WTC11 (cell line): ENCODE measurements around the gene SLA2. TPM values are rescaled to one million over a fixed set of nuclear protein-coding genes. Genes with fewer than 3 reads are reported as not detected.
"Not testable (repeated sequence)": the region's sequence is repeated elsewhere in the genome, so short reads cannot be mapped to it uniquely, and the experiment has no call there.

Source experiments
- ATAC-seq: fragments of 200-7000 bp; cut with Tn5 transposase; 2 replicates; pipeline ENCODE4 v1.10.0; 2021; ENCODE audit warnings: mild to moderate bottlenecking, moderate library complexity
- CTCF ChIA-PET: fragments of 300-600 bp; sonication (Branson Sonifier 250); formaldehyde crosslinking; loops from one replicate; lab custom pipeline; 2021; ENCODE audit warnings: antibody characterized with exemption; lab: Charles Lee
- POLR2A ChIA-PET: fragments of 350-600 bp; sonication (Branson Sonifier 250); formaldehyde crosslinking; loops from one replicate; lab custom pipeline; 2021; ENCODE audit warnings: antibody characterized with exemption; lab: Charles Lee
- DNase-seq: peaks from one replicate; pipeline ENCODE4 v3.0.0; 2021; ENCODE audit warnings: low spot score
- H3K27ac Mint-ChIP-seq: 2 replicates; pipeline ENCODE4 v1.8.0; 2021; ENCODE audit warnings: mixed read lengths
- H3K27me3 Mint-ChIP-seq: 2 replicates; pipeline ENCODE4 v1.8.0; 2021; ENCODE audit warnings: low read depth, mild to moderate bottlenecking, moderate library complexity, mixed read lengths
- H3K36me3 Mint-ChIP-seq: 2 replicates; pipeline ENCODE4 v1.8.0; 2021; ENCODE audit warnings: mixed read lengths
- H3K4me1 Mint-ChIP-seq: 2 replicates; pipeline ENCODE4 v1.8.0; 2022; ENCODE audit warnings: mixed read lengths
- H3K4me3 Mint-ChIP-seq: 2 replicates; pipeline ENCODE4 v1.8.0; 2021; ENCODE audit warnings: mild to moderate bottlenecking, moderate library complexity, mixed read lengths
- H3K9me3 Mint-ChIP-seq: 2 replicates; pipeline ENCODE4 v1.8.0; 2021; ENCODE audit warnings: mixed read lengths
- CREM ChIP-seq: sonication (generic); formaldehyde crosslinking; IDR thresholded peaks from 2 replicates; pipeline ENCODE4 v1.8.1; 2022; ENCODE audit warnings: mild to moderate bottlenecking, missing genetic modification reagents, moderate library complexity
- EMX1 ChIP-seq: fragments of 250-450 bp; sonication (Bioruptor Pico); IDR thresholded peaks from 2 replicates; pipeline ENCODE4 v1.8.0; 2021; ENCODE audit warnings: mild to moderate bottlenecking
- GABPB1 ChIP-seq: sonication (generic); formaldehyde crosslinking; IDR thresholded peaks from 2 replicates; pipeline ENCODE4 v1.8.1; 2023; ENCODE audit warnings: mild to moderate bottlenecking, missing genetic modification reagents
- JAZF1 ChIP-seq: fragments of 250-450 bp; sonication (Bioruptor Pico); IDR thresholded peaks from 2 replicates; pipeline ENCODE4 v1.9.0; 2021; ENCODE audit warnings: moderate library complexity, mild to moderate bottlenecking, inconsistent platforms
- KAT7 ChIP-seq: sonication (generic); formaldehyde crosslinking; IDR thresholded peaks from 2 replicates; pipeline ENCODE4 v1.8.1; 2023; ENCODE audit warnings: missing genetic modification reagents, mild to moderate bottlenecking, borderline replicate concordance
- MXD4 ChIP-seq: fragments of 250-450 bp; sonication (Bioruptor Pico); IDR thresholded peaks from 2 replicates; pipeline ENCODE4 v1.8.0; 2021; ENCODE audit warnings: mild to moderate bottlenecking, moderate library complexity, borderline replicate concordance
- NFYB ChIP-seq: sonication (generic); formaldehyde crosslinking; conservative IDR thresholded peaks from 2 replicates; pipeline ENCODE4 v1.8.0; 2022; ENCODE audit warnings: low read depth, missing genetic modification reagents
- SP1 ChIP-seq: sonication (generic); formaldehyde crosslinking; conservative IDR thresholded peaks from 2 replicates; pipeline ENCODE4 v1.8.1; 2022; ENCODE audit warnings: missing genetic modification reagents
- TCF7 ChIP-seq: sonication (generic); formaldehyde crosslinking; IDR thresholded peaks from 2 replicates; pipeline ENCODE4 v1.8.0; 2022; ENCODE audit warnings: mild to moderate bottlenecking, low read depth, missing genetic modification reagents, moderate library complexity
- ZNF232 ChIP-seq: sonication (generic); formaldehyde crosslinking; IDR thresholded peaks from 2 replicates; pipeline ENCODE4 v1.8.0; 2022; ENCODE audit warnings: mild to moderate bottlenecking, missing genetic modification reagents
- ZNF512 ChIP-seq: sonication (generic); formaldehyde crosslinking; IDR thresholded peaks from 2 replicates; pipeline ENCODE4 v1.8.1; 2022; ENCODE audit warnings: missing genetic modification reagents, borderline replicate concordance
- total RNA-seq: library from RNA; stranded (reverse); gene quantifications from 3 replicates; pipeline ENCODE4 v1.2.3, GENCODE V29; 2021
- TF ChIP-seq, protein P1 (sequence below): sonication (generic); formaldehyde crosslinking; IDR thresholded peaks from 2 replicates; pipeline ENCODE4 v1.8.1; 2023; ENCODE audit warnings: mild to moderate bottlenecking, missing genetic modification reagents
- TF ChIP-seq, protein P2 (sequence below): sonication (generic); formaldehyde crosslinking; IDR thresholded peaks from 2 replicates; pipeline ENCODE4 v1.8.1; 2023; ENCODE audit warnings: mild to moderate bottlenecking, missing genetic modification reagents, moderate library complexity
- TF ChIP-seq, protein P3 (sequence below): fragments of 250-450 bp; sonication (Bioruptor Pico); IDR thresholded peaks from 2 replicates; pipeline ENCODE4 v1.9.0; 2021; ENCODE audit warnings: mild to moderate bottlenecking
- TF ChIP-seq, protein P4 (sequence below): sonication (generic); formaldehyde crosslinking; IDR thresholded peaks from 2 replicates; pipeline ENCODE4 v1.8.1; 2022; ENCODE audit warnings: low read depth, mild to moderate bottlenecking, moderate library complexity, missing genetic modification reagents, borderline replicate concordance
- TF ChIP-seq, protein P5 (sequence below): fragments of 250-450 bp; sonication (Bioruptor Pico); IDR thresholded peaks from 2 replicates; pipeline ENCODE4 v1.9.0; 2021; ENCODE audit warnings: mild to moderate bottlenecking

SLA2 gene
- total RNA-seq, 1 experiment from 2014 or later = 0.17 TPM

GRCh38 chr20:36611625-36612024 lies 34.4 kb downstream of the SLA2 start:
- DNase-seq = no peak
- Mint-ChIP-seq H3K27ac (no peak overlapping the region), H3K9me3 (no peaks in the 10 kb centered on the region)
- no peak for ATAC-seq
- TF ChIP-seq TCF7 (CRISPR knock-in tag) = no peak
- no peak for TF ChIP-seq MXD4 (CRISPR knock-in tag)
- TF ChIP-seq EMX1 (CRISPR knock-in tag) = no peak
- no peak for TF ChIP-seq KAT7 (CRISPR knock-in tag)
- no peak for TF ChIP-seq SP1 (CRISPR knock-in tag)
- TF ChIP-seq ZNF232 = no peak
- no peak for TF ChIP-seq CREM
- TF ChIP-seq ZNF512 (CRISPR knock-in tag) = no peak
- TF ChIP-seq, protein P1, sequence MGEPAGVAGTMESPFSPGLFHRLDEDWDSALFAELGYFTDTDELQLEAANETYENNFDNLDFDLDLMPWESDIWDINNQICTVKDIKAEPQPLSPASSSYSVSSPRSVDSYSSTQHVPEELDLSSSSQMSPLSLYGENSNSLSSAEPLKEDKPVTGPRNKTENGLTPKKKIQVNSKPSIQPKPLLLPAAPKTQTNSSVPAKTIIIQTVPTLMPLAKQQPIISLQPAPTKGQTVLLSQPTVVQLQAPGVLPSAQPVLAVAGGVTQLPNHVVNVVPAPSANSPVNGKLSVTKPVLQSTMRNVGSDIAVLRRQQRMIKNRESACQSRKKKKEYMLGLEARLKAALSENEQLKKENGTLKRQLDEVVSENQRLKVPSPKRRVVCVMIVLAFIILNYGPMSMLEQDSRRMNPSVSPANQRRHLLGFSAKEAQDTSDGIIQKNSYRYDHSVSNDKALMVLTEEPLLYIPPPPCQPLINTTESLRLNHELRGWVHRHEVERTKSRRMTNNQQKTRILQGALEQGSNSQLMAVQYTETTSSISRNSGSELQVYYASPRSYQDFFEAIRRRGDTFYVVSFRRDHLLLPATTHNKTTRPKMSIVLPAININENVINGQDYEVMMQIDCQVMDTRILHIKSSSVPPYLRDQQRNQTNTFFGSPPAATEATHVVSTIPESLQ (CRISPR knock-in tag) = no peak
- TF ChIP-seq, protein P2, sequence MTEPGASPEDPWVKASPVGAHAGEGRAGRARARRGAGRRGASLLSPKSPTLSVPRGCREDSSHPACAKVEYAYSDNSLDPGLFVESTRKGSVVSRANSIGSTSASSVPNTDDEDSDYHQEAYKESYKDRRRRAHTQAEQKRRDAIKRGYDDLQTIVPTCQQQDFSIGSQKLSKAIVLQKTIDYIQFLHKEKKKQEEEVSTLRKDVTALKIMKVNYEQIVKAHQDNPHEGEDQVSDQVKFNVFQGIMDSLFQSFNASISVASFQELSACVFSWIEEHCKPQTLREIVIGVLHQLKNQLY = no peak
- TF ChIP-seq, protein P3, sequence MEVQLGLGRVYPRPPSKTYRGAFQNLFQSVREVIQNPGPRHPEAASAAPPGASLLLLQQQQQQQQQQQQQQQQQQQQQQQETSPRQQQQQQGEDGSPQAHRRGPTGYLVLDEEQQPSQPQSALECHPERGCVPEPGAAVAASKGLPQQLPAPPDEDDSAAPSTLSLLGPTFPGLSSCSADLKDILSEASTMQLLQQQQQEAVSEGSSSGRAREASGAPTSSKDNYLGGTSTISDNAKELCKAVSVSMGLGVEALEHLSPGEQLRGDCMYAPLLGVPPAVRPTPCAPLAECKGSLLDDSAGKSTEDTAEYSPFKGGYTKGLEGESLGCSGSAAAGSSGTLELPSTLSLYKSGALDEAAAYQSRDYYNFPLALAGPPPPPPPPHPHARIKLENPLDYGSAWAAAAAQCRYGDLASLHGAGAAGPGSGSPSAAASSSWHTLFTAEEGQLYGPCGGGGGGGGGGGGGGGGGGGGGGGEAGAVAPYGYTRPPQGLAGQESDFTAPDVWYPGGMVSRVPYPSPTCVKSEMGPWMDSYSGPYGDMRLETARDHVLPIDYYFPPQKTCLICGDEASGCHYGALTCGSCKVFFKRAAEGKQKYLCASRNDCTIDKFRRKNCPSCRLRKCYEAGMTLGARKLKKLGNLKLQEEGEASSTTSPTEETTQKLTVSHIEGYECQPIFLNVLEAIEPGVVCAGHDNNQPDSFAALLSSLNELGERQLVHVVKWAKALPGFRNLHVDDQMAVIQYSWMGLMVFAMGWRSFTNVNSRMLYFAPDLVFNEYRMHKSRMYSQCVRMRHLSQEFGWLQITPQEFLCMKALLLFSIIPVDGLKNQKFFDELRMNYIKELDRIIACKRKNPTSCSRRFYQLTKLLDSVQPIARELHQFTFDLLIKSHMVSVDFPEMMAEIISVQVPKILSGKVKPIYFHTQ (CRISPR knock-in tag) = no peak
- TF ChIP-seq, all 79 proteins: peak for 0
- Mint-ChIP-seq H3K36me3 (peaks cover 50% of the 10 kb centered on the region), H3K27me3 (no peaks in the 10 kb centered on the region), H3K4me1 (peaks cover 9% of the 10 kb centered on the region), H3K4me3 (no peak overlapping the region)
- POLR2A ChIA-PET = interaction anchor here (0.6 kb wide), 1 partner anchor 60 kb away, joined by 3 read pairs; no protein-coding TSS in a partner anchor
- CTCF ChIA-PET = interaction anchor here (0.5 to 2.3 kb wide), 6 partner anchors 19 to 162 kb away, joined by 3 to 16 read pairs (median 6); partner anchors contain the start of genes DSN1 and MYL9

DNA sequence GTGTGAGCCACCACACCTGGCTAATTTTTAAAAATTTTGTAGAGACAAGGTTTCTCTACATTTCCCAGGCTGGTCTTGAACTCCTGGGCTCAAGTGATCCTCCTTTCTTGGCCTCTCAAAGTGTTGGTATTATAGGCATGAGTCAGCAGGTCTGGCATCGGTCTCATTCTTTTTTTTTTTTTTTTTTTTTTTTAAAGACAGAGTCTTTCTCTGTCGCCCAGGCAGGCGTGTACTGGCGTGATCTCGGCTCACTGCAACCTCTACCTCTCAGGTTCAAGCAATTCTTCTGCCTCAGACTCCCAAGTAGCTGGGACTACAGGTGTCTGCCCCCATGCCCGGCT lies 37.6 kb downstream of the SLA2 start:
- DNase-seq, POLR2A ChIA-PET, CTCF ChIA-PET, H3K27me3 Mint-ChIP-seq, H3K27ac Mint-ChIP-seq, H3K9me3 Mint-ChIP-seq, H3K4me3 Mint-ChIP-seq, ATAC-seq: not testable (repeated sequence)
- Mint-ChIP-seq H3K36me3 (peaks cover 50% of the 10 kb centered on the region), H3K4me1 (peaks cover 17% of the 10 kb centered on the region)

- peaks cover 17% of the 10 kb centered on the region for H3K4me1 Mint-ChIP-seq
- TF ChIP-seq, protein P4, sequence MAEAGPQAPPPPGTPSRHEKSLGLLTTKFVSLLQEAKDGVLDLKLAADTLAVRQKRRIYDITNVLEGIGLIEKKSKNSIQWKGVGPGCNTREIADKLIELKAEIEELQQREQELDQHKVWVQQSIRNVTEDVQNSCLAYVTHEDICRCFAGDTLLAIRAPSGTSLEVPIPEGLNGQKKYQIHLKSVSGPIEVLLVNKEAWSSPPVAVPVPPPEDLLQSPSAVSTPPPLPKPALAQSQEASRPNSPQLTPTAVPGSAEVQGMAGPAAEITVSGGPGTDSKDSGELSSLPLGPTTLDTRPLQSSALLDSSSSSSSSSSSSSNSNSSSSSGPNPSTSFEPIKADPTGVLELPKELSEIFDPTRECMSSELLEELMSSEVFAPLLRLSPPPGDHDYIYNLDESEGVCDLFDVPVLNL (CRISPR knock-in tag) = no peak
- TF ChIP-seq JAZF1 (CRISPR knock-in tag) = no peak
- TF ChIP-seq, protein P5, sequence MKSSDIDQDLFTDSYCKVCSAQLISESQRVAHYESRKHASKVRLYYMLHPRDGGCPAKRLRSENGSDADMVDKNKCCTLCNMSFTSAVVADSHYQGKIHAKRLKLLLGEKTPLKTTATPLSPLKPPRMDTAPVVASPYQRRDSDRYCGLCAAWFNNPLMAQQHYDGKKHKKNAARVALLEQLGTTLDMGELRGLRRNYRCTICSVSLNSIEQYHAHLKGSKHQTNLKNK (CRISPR knock-in tag) = no peak
- TF ChIP-seq GABPB1 (CRISPR knock-in tag) = peak; percentile 46; the same call in 1 of the 2 replicates
- TF ChIP-seq NFYB (CRISPR knock-in tag) = no peak
- TF ChIP-seq, all 79 proteins: peak for 1
- ChIA-PET CTCF (interaction anchor here (0.7 kb wide), 1 partner anchor 166 kb away, joined by 4 read pairs; the partner anchor contains the start of gene DSN1), POLR2A (interaction anchor here (0.7 kb wide), 1 partner anchor 35 kb away, joined by 6 read pairs; the partner anchor contains the start of gene TGIF2)
- Mint-ChIP-seq H3K27me3 (no peaks in the 10 kb centered on the region; the same call in 1 of the 2 replicates), H3K9me3 (no peaks in the 10 kb centered on the region), H3K27ac (peak overlapping the region; percentile 78; the same call in 1 of the 2 replicates), H3K36me3 (peaks cover 46% of the 10 kb centered on the region), H3K4me3 (peak overlapping the region; percentile 97)
- ATAC-seq (no peak), DNase-seq (no peak)
These were observed 38.2 kb downstream of the SLA2 start for GRCh38 chr20:36607586-36608387.
